ENCODE results near the gene GJD3.

- TF ChIP-seq CTCF (conservative IDR thresholded peaks at IDR 0.05 in 1 of 2, IDR thresholded peaks at IDR 0.05 in 1 of 2; ENCODE audit: extremely low read depth in 1 of 2, insufficient read depth in 1 of 2, low read depth in 1 of 2, low read length in 2 of 2) (no peak), EZH2 (IDR thresholded peaks at IDR 0.05; ENCODE audit: borderline replicate concordance, low read length) (no peak)
Measured at GRCh38 chr17:40382251-40382650, 17.7 kb upstream of the GJD3 start.

Data from mammary epithelial cell (primary cell).